ENCODE measurements around the gene BMP2K.

DNA sequence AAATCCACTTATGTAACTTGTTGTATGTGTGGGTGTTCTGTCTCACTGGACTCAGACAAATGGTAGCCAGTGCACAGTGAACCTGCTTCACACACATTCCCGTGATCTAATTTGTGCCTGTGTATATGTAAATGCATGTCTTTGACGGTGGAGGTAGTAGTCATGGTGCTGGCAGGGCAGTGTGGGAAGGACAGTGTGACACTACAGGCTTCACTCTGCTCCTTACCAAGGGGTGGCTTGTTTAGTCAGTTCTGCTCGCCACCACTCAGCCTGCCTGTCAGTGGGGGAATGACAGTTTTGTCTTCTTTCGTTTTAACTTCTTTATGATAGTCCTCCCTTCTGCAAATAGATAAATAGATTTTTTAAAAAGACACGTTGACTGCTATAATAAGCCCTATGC lies 180.8 kb downstream of the BMP2K start:
- TF ChIP-seq SP2 (IDR thresholded peaks at IDR 0.05; ENCODE audit: low read length) (no peak), POLR2A (IDR thresholded peaks at IDR 0.05; ENCODE audit: control extremely low read depth in 1 of 2, low read depth in 2 of 2, low read length in 2 of 2) (no peak), ZNF274 (IDR thresholded peaks at IDR 0.05; ENCODE audit: borderline replicate concordance, extremely low read depth, low read length) (no peak), EZH2 (IDR thresholded peaks at IDR 0.05; ENCODE audit: low read depth, low read length, severe bottlenecking) (no peak), POLR2AphosphoS5 (IDR thresholded peaks at IDR 0.05; ENCODE audit: low read depth, low read length) (no peak), CHD1 (IDR thresholded peaks at IDR 0.05; ENCODE audit: low read depth, low read length) (no peak), TCF12 (IDR thresholded peaks at IDR 0.05; ENCODE audit: low read depth, low read length) (no peak), SUZ12 (IDR thresholded peaks at IDR 0.05; ENCODE audit: low read length) (no peak), JUND (IDR thresholded peaks at IDR 0.05; ENCODE audit: low read length) (no peak), TAF1 (IDR thresholded peaks at IDR 0.05; ENCODE audit: low read depth, low read length) (no peak), TEAD4 (IDR thresholded peaks at IDR 0.05; ENCODE audit: low read depth, low read length) (no peak)
- TF ChIP-seq, protein P1, sequence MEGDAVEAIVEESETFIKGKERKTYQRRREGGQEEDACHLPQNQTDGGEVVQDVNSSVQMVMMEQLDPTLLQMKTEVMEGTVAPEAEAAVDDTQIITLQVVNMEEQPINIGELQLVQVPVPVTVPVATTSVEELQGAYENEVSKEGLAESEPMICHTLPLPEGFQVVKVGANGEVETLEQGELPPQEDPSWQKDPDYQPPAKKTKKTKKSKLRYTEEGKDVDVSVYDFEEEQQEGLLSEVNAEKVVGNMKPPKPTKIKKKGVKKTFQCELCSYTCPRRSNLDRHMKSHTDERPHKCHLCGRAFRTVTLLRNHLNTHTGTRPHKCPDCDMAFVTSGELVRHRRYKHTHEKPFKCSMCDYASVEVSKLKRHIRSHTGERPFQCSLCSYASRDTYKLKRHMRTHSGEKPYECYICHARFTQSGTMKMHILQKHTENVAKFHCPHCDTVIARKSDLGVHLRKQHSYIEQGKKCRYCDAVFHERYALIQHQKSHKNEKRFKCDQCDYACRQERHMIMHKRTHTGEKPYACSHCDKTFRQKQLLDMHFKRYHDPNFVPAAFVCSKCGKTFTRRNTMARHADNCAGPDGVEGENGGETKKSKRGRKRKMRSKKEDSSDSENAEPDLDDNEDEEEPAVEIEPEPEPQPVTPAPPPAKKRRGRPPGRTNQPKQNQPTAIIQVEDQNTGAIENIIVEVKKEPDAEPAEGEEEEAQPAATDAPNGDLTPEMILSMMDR (IDR thresholded peaks at IDR 0.05; ENCODE audit: control extremely low read depth in 1 of 3, insufficient read depth in 1 of 3, low read depth in 1 of 3, low read length in 3 of 3), result no peak
- TF ChIP-seq, protein P2, sequence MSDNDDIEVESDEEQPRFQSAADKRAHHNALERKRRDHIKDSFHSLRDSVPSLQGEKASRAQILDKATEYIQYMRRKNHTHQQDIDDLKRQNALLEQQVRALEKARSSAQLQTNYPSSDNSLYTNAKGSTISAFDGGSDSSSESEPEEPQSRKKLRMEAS (IDR thresholded peaks at IDR 0.05), result no peak
